Endothelial cell of umbilical vein (primary cell): ENCODE results near the gene CYREN.

Experiments used
- EZH2 ChIP-seq: IDR thresholded peaks from 2 replicates; pipeline ENCODE4 v1.6.1; 2012; ENCODE audit warnings: borderline replicate concordance, low read depth, mild to moderate bottlenecking, moderate library complexity, low read length, inconsistent platforms; ENCODE audit not compliant: severe bottlenecking
- MYC ChIP-seq: IDR thresholded peaks from one replicate; pipeline ENCODE4 v1.6.1; 2011; ENCODE audit warnings: mild to moderate bottlenecking, low read depth, low read length
- POLR2A ChIP-seq: IDR thresholded peaks from 2 replicates; pipeline ENCODE4 v1.6.1; 2012; ENCODE audit warnings: low read depth, mild to moderate bottlenecking, control low read depth, low read length
- TF ChIP-seq, protein P1 (sequence below), 2 donors: IDR thresholded peaks; 1 replicate in 1 of 2; 2 replicates in 1 of 2; pipeline ENCODE4 v1.5.1; 2011; ENCODE audit warnings: low read length in 2 of 2, mild to moderate bottlenecking in 2 of 2, moderate library complexity in 2 of 2, control low read depth in 1 of 2, inconsistent platforms in 1 of 2, low read depth in 1 of 2; ENCODE audit not compliant: insufficient read depth in 1 of 2; ENCODE audit errors: extremely low read depth in 1 of 2
- TF ChIP-seq, protein P2 (sequence below): IDR thresholded peaks from 2 replicates; pipeline ENCODE4 v1.6.1; 2011; ENCODE audit not compliant: insufficient read depth, insufficient read length

DNA sequence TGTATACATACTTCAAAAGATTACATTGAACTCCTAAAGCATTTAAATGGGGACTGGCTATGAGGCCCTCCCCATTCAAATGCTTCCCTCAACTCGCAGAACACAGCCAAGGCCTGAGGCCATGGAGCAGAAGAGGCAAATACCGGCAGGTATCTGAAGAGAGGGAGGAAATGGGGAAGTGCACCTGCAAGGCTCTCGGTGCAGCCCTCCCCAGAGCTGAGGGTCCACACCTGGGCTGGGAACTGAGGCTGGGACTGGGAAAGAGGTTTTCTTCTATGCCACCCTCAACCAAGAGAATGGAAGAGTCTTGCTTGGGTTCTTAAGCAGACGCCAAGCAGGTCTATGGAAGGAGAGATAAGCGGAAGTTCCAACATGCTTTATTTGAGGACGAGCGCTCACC is 13.0 kb upstream of the CYREN start:
- TF ChIP-seq POLR2A (no peak), EZH2 (no peak), MYC (no peak)
- TF ChIP-seq, protein P1, sequence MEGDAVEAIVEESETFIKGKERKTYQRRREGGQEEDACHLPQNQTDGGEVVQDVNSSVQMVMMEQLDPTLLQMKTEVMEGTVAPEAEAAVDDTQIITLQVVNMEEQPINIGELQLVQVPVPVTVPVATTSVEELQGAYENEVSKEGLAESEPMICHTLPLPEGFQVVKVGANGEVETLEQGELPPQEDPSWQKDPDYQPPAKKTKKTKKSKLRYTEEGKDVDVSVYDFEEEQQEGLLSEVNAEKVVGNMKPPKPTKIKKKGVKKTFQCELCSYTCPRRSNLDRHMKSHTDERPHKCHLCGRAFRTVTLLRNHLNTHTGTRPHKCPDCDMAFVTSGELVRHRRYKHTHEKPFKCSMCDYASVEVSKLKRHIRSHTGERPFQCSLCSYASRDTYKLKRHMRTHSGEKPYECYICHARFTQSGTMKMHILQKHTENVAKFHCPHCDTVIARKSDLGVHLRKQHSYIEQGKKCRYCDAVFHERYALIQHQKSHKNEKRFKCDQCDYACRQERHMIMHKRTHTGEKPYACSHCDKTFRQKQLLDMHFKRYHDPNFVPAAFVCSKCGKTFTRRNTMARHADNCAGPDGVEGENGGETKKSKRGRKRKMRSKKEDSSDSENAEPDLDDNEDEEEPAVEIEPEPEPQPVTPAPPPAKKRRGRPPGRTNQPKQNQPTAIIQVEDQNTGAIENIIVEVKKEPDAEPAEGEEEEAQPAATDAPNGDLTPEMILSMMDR (IDR thresholded peaks at IDR 0.05; ENCODE audit: extremely low read depth in 1 of 2, insufficient read depth in 1 of 2, low read depth in 1 of 2, low read length in 2 of 2) = no peak
- TF ChIP-seq, protein P2, sequence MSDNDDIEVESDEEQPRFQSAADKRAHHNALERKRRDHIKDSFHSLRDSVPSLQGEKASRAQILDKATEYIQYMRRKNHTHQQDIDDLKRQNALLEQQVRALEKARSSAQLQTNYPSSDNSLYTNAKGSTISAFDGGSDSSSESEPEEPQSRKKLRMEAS = no peak
